GM23248 (cell line): Measurements from ENCODE around the gene MS4A2.

Experiments used
- EZH2 ChIP-seq: fragments of 200-600 bp; sonication (generic); IDR thresholded peaks from 2 replicates; pipeline ENCODE4 v1.6.1; 2018; ENCODE audit warnings: antibody characterized with exemption, mild to moderate bottlenecking; ENCODE audit not compliant: insufficient read depth, poor library complexity, severe bottlenecking
- EZH2phosphoT487 ChIP-seq: fragments of 200-600 bp; sonication (generic); IDR thresholded peaks from 2 replicates; pipeline ENCODE4 v1.6.1; 2018; ENCODE audit warnings: antibody characterized with exemption, moderate library complexity, mild to moderate bottlenecking, low read depth; ENCODE audit not compliant: insufficient read depth

- no peak for TF ChIP-seq EZH2
- TF ChIP-seq EZH2phosphoT487, result no peak
Observed at GRCh38 chr11:60128376-60128775, 39.9 kb downstream of the MS4A2 start.
